Lower lobe of right lung (tissue), 2 donors: ENCODE results near the gene EHD1. TPM values are rescaled to one million over a fixed set of nuclear protein-coding genes. Genes with fewer than 3 reads are reported as not detected.
"Not testable (repeated sequence)": the region's sequence is repeated elsewhere in the genome, so short reads cannot be mapped to it uniquely, and the experiment has no call there.

Experiments
- ATAC-seq, 2 donors: fragments of 200-7000 bp; cut with Tn5 transposase; one replicate each; pipeline ENCODE4 v1.9.1; 2020 to 2022; ENCODE audit warnings: mild to moderate bottlenecking in 2 of 2, moderate library complexity in 2 of 2
- DNase-seq: peaks from one replicate; pipeline ENCODE4 v3.0.0-alpha.2; 2020
- H3K27ac ChIP-seq: fragments of 200-600 bp; one replicate; pipeline ENCODE4 v1.8.0; 2022
- H3K27me3 ChIP-seq: fragments of 200-600 bp; one replicate; pipeline ENCODE4 v1.8.0; 2022; ENCODE audit warnings: low read depth
- H3K36me3 ChIP-seq: fragments of 200-600 bp; one replicate; pipeline ENCODE4 v1.8.0; 2022; ENCODE audit warnings: mild to moderate bottlenecking
- H3K4me1 ChIP-seq: fragments of 200-600 bp; one replicate; pipeline ENCODE4 v1.8.0; 2022
- H3K4me3 ChIP-seq: fragments of 200-600 bp; one replicate; pipeline ENCODE4 v1.8.0; 2022; ENCODE audit warnings: mild to moderate bottlenecking
- H3K9me3 ChIP-seq: fragments of 200-600 bp; one replicate; pipeline ENCODE4 v1.8.0; 2022
- intact Hi-C: fragments of 100-400 bp; cut with DNase I; formaldehyde crosslinking; loops from one replicate; pipeline ENCODE4 v1.11.0; 2022
- total RNA-seq: library from RNA; stranded (reverse); fragmentation: NEBNext Ultra II Directional; extraction: Animal tissue kit (Norgen Biotek cat#: 25700); gene quantifications from one replicate; pipeline ENCODE4 v1.2.1, GENCODE V29; 2021
- TF ChIP-seq, protein P1 (sequence below): fragments of 200-600 bp; IDR thresholded peaks from one replicate; pipeline ENCODE4 v1.8.0; 2022; ENCODE audit warnings: antibody characterized with exemption, mild to moderate bottlenecking
- donor health status: DM: no; HTN: yes; CAD: no; lungs with severe emphysema.

EHD1 gene
- total RNA-seq, 1 donor from 2014 or later, result 73.4 TPM

DNA sequence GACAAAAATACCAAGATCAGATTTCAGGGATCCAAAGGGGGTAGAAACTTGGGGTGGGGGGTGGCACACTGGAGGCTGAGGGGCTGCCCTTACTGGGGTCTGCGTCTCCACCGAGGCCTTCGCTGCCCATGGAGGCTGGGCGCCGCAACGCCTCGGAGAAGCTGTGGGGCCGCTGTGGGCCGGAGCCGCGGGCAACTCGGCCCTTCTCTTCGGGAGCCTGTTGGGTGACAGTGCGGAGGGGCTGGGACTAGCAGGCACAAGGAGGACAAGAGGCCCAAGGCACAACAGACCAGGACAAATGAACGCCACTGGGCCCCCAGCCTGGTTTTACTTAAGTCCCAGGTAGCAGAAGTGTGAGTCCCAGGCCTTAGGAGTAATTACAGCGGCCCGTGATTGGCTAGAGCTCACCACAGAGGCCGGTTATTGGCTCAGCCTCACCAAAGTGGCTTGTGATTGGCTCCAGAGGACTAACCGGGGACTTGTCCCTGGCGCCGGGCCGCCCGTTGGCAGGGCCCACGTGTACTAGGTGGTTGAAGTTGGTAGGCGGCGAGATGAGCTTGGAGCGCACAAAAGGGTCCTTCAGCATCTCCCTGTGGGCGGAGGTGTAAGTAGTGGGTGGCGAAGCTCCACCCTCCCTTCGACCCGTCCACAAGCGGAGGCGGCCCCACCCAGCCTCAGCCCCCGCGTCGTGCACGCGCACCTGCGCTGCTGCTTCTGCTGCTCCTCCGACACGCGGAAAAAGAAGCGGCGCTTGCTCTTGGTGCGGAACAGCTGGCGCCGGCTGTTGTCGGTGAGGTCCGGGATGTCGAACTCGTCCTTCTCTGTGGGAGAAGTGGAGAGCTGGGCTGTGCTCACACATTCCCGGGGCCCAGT, 51.6 kb downstream of the EHD1 start:
- H3K27ac ChIP-seq, result no peak overlapping the region
- H3K27me3 ChIP-seq, result no peaks in the 10 kb centered on the region
- TF ChIP-seq, protein P1, sequence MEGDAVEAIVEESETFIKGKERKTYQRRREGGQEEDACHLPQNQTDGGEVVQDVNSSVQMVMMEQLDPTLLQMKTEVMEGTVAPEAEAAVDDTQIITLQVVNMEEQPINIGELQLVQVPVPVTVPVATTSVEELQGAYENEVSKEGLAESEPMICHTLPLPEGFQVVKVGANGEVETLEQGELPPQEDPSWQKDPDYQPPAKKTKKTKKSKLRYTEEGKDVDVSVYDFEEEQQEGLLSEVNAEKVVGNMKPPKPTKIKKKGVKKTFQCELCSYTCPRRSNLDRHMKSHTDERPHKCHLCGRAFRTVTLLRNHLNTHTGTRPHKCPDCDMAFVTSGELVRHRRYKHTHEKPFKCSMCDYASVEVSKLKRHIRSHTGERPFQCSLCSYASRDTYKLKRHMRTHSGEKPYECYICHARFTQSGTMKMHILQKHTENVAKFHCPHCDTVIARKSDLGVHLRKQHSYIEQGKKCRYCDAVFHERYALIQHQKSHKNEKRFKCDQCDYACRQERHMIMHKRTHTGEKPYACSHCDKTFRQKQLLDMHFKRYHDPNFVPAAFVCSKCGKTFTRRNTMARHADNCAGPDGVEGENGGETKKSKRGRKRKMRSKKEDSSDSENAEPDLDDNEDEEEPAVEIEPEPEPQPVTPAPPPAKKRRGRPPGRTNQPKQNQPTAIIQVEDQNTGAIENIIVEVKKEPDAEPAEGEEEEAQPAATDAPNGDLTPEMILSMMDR, result no peak
- no peaks in the 10 kb centered on the region for H3K4me1 ChIP-seq
- ATAC-seq, result no peak
- H3K9me3 ChIP-seq, result no peaks in the 10 kb centered on the region
- intact Hi-C loops, result no loop called here
- no peak overlapping the region for H3K4me3 ChIP-seq
- no peak for DNase-seq
- H3K36me3 ChIP-seq, result peaks cover 31% of the 10 kb centered on the region

DNA sequence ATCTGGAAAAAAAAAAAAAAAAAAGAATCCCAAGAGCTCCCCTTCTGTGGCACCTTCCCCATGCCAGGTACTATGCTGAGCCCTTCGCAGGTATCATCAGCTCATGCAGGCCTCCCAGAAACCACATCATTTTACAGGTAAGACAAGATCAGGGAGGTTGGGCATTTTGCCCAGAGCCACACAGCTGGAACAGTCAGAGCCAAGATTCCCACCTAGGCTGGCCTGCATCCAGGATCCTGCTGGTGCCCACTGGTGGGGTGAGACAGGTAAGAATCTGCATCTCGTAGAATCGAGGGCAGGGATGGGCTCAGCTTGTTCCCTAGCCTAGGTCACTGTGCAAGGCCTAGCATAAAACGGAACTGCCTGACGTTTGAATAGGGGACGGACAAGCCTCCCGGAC, 52.4 kb downstream of the EHD1 start:
- no peak overlapping the region for H3K27ac ChIP-seq
- no peak for DNase-seq
- intact Hi-C loops, result no loop called here
- no peak overlapping the region for H3K4me3 ChIP-seq
- peaks cover 24% of the 10 kb centered on the region for H3K36me3 ChIP-seq
- no peaks in the 10 kb centered on the region for H3K27me3 ChIP-seq
- ATAC-seq, result no peak
- H3K9me3 ChIP-seq, result no peaks in the 10 kb centered on the region
- TF ChIP-seq, protein P1, result no peak
- H3K4me1 ChIP-seq, result no peaks in the 10 kb centered on the region

DNA sequence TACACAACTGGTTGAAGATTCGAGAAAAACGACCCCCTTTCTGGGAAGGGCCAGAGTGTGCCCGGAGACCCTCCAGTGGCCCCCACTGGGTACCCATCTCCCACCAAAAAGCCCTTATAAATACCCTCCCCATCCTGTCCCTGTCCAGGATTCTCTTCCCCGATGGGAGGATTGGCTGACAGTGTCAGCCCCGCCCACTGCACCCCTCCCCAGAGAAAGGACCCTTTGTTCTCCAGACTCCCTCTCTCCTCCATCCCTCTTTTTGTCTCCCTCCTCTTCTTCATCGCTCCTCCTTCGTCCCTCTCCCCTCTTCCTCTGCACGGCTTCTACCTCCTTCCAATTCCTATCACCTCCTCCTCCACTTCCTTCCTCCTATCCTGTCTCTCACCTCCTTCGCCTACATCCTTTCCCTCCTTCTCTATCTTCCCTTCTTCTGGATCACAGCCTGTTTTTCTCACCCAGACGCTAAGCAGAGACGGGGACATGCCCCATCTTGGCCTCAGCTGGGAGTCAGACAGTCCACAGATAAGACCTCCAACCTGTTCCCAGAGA, 54.8 kb downstream of the EHD1 start:
- intact Hi-C loops, result no loop called here
- no peak overlapping the region for H3K27ac ChIP-seq
- ATAC-seq, result no peak

DNA sequence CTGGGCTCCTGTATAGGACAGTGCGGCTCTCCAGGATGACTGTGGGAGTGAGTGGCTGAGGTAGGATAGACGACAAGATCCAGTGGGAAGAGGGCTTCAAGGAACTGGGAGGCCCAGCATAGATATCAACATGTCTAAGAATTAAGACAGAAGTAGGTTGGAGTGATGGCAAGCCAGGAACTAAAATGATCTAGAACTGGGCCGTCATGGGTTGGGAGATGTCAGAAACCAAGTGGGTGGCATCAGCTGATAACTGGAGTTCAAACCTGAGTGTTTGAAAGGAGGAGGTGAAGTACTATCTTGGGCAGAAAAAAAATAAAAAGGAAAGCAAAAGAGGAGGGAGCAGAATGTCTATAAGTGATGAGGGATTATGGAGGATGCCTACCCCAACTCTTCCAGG, 60.9 kb downstream of the EHD1 start:
- DNase-seq (no peak), ATAC-seq (no peak)
- Histone ChIP-seq H3K4me1 (no peaks in the 10 kb centered on the region), H3K9me3 (no peaks in the 10 kb centered on the region), H3K36me3 (no peaks in the 10 kb centered on the region), H3K27ac (no peak overlapping the region), H3K4me3 (no peak overlapping the region), H3K27me3 (no peaks in the 10 kb centered on the region)
- TF ChIP-seq, protein P1, result no peak
- intact Hi-C loops, result no loop called here

More for the DNA sequence above, 54.8 kb downstream of the EHD1 start:
- TF ChIP-seq, protein P1, result no peak
- Histone ChIP-seq H3K9me3 (no peaks in the 10 kb centered on the region), H3K27me3 (no peaks in the 10 kb centered on the region), H3K4me3 (no peak overlapping the region), H3K4me1 (no peaks in the 10 kb centered on the region), H3K36me3 (peaks cover 7% of the 10 kb centered on the region)
- no peak for DNase-seq

DNA sequence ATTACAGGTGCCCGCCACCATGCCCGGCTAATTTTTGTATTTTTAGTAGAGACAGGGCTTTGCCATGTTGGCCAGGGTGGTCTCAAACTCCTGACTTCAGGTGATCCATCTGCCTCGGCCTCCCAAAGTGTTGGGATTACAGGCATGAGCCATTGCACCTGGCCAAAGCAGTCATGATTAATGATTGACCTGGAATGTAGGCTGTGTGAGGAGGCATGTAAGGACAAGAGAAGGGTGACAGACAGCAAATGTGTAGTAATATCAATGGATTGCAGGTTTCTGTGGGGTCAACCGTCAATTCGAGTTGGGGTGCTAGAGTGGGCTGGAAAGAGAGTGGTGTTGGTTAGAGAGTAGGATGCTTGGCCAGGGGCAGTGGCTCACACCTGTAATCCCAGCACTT, 63.0 kb downstream of the EHD1 start:
- H3K36me3 ChIP-seq, H3K27ac ChIP-seq, H3K27me3 ChIP-seq, H3K4me3 ChIP-seq, H3K9me3 ChIP-seq, H3K4me1 ChIP-seq, DNase-seq, intact Hi-C loops, ATAC-seq: not testable (repeated sequence)

DNA sequence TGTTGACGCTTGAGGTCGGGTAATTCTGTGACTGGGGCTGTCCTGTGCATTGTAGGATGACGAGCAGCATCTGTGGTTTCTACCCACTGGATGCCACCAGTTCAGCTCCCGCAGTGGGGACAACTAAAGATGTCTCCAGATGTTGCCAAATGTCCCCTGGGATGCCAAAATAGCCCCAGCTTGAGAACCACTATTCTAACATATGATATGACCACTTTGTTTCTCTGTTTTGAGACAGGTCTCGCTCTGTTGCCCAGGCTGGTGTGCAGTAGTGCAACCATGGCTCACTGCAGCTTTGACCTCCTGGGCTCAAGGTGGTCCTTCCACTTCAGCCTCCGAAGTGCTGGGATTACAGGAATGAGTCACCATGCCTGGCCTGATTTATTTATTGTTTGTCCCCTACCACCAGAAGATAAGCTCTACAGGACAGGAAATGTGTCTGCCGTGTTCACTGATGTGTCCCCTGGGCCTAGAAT, 63.7 kb downstream of the EHD1 start:
- Histone ChIP-seq H3K27ac (no peak overlapping the region), H3K36me3 (no peaks in the 10 kb centered on the region), H3K4me3 (no peak overlapping the region), H3K27me3 (no peaks in the 10 kb centered on the region), H3K9me3 (no peaks in the 10 kb centered on the region), H3K4me1 (peaks cover 2% of the 10 kb centered on the region)
- intact Hi-C loops, result no loop called here
- ATAC-seq (no peak), DNase-seq (no peak)
- TF ChIP-seq, protein P1, result no peak
